ENCODE data around the gene TMPRSS9. TPM values are rescaled to one million over a fixed set of nuclear protein-coding genes. Genes with fewer than 3 reads are reported as not detected.
A peak's percentile ranks its signal among the peaks of the same experiment; 100 is the strongest.

Gene TMPRSS9
- total and polyA plus RNA-seq, 2 of the 13 experiments (the other 11 are each of a cell fraction or from before 2014, with no cell fraction given): 2.5 to 5.2 TPM

- no peak for TF ChIP-seq LCORL (IDR thresholded peaks at IDR 0.05)
- peak; percentile 90 for TF ChIP-seq LCORL (CRISPR knock-in tag; IDR thresholded peaks at IDR 0.05)
- TF ChIP-seq SPEN (CRISPR knock-in tag; IDR thresholded peaks at IDR 0.05; ENCODE audit: low read depth): peak; percentile 83
- TF ChIP-seq ISL2 (CRISPR knock-in tag; IDR thresholded peaks at IDR 0.05): peak; percentile 41; the same call in 1 of the 2 replicates
- TF ChIP-seq ZBTB38 (CRISPR knock-in tag; IDR thresholded peaks at IDR 0.05): peak; percentile 95
- peak; percentile 72; the same call in 1 of the 2 replicates for TF ChIP-seq ZFP1 (CRISPR knock-in tag; IDR thresholded peaks at IDR 0.05)
- TF ChIP-seq, protein P1, sequence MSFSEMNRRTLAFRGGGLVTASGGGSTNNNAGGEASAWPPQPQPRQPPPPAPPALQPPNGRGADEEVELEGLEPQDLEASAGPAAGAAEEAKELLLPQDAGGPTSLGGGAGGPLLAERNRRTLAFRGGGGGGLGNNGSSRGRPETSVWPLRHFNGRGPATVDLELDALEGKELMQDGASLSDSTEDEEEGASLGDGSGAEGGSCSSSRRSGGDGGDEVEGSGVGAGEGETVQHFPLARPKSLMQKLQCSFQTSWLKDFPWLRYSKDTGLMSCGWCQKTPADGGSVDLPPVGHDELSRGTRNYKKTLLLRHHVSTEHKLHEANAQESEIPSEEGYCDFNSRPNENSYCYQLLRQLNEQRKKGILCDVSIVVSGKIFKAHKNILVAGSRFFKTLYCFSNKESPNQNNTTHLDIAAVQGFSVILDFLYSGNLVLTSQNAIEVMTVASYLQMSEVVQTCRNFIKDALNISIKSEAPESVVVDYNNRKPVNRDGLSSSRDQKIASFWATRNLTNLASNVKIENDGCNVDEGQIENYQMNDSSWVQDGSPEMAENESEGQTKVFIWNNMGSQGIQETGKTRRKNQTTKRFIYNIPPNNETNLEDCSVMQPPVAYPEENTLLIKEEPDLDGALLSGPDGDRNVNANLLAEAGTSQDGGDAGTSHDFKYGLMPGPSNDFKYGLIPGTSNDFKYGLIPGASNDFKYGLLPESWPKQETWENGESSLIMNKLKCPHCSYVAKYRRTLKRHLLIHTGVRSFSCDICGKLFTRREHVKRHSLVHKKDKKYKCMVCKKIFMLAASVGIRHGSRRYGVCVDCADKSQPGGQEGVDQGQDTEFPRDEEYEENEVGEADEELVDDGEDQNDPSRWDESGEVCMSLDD (CRISPR knock-in tag; IDR thresholded peaks at IDR 0.05; ENCODE audit: borderline replicate concordance): no peak; the same call in 1 of the 2 replicates
- peak; percentile 55; the same call in 1 of the 2 replicates for TF ChIP-seq BCL6 (CRISPR knock-in tag; IDR thresholded peaks at IDR 0.05)
- peak; percentile 77 for TF ChIP-seq NR2C2 (CRISPR knock-in tag; IDR thresholded peaks at IDR 0.05; ENCODE audit: borderline replicate concordance)
- TF ChIP-seq ZNF234 (CRISPR knock-in tag; conservative IDR thresholded peaks at IDR 0.05): no peak
- TF ChIP-seq ZNF296 (CRISPR knock-in tag; conservative IDR thresholded peaks at IDR 0.05): peak; percentile 83
- no peak for TF ChIP-seq SUZ12 (IDR thresholded peaks at IDR 0.05; ENCODE audit: low read depth, low read length)
- no peak for TF ChIP-seq NFYC (CRISPR knock-in tag; IDR thresholded peaks at IDR 0.05)
- no peak for TF ChIP-seq SSRP1 (CRISPR knock-in tag; IDR thresholded peaks at IDR 0.05)
- no peak for TF ChIP-seq PBX2 (CRISPR knock-in tag; IDR thresholded peaks at IDR 0.05)
- TF ChIP-seq CTCF (CRISPR knock-in tag; IDR thresholded peaks at IDR 0.05): no peak
- TF ChIP-seq TCF7 (IDR thresholded peaks at IDR 0.05; ENCODE audit: low read depth): no peak
- TF ChIP-seq HIVEP1 (CRISPR knock-in tag; IDR thresholded peaks at IDR 0.05): peak; percentile 67; the same call in 1 of the 2 replicates
- no peak for TF ChIP-seq HNRNPH1 (optimal IDR thresholded peaks at IDR 0.05; ENCODE audit: low read depth, low read length)
- peak; percentile 93 for TF ChIP-seq RBM22 (optimal IDR thresholded peaks at IDR 0.05; ENCODE audit: low read length)
- TF ChIP-seq KLF12 (CRISPR knock-in tag; IDR thresholded peaks at IDR 0.05; ENCODE audit: borderline replicate concordance): no peak
- TF ChIP-seq BATF2 (CRISPR knock-in tag; IDR thresholded peaks at IDR 0.05): no peak
- TF ChIP-seq ZNF614 (CRISPR knock-in tag; IDR thresholded peaks at IDR 0.05; ENCODE audit: borderline replicate concordance): peak; percentile 81; the same call in 1 of the 2 replicates
- peak; percentile 98 for TF ChIP-seq ETV6 (CRISPR knock-in tag; conservative IDR thresholded peaks at IDR 0.05)
- peak; percentile 97 for TF ChIP-seq ETV5 (CRISPR knock-in tag; IDR thresholded peaks at IDR 0.05; ENCODE audit: borderline replicate concordance)
- peak; percentile 31 for TF ChIP-seq STAG1 (CRISPR knock-in tag; IDR thresholded peaks at IDR 0.05)
- peak; percentile 93 for TF ChIP-seq ZNF709 (CRISPR knock-in tag; IDR thresholded peaks at IDR 0.05)
Observed at GRCh38 chr19:2416321-2417097, 56.4 kb downstream of the TMPRSS9 start (continued).
